DOHH2 (cell line): ENCODE data around the gene KLHL28.

Experiments
- EZH2phosphoT487 ChIP-seq: fragments of 200-600 bp; sonication (generic); IDR thresholded peaks from 2 replicates; pipeline ENCODE4 v1.6.1; 2017; ENCODE audit warnings: borderline replicate concordance, mild to moderate bottlenecking, antibody characterized with exemption, low read length, moderate library complexity, mixed read lengths
- TF ChIP-seq, protein P1 (sequence below): fragments of 200-600 bp; sonication (generic); IDR thresholded peaks from one replicate; pipeline ENCODE4 v1.5.1; 2014; ENCODE audit warnings: antibody characterized with exemption, mild to moderate bottlenecking, low read depth, low read length; ENCODE audit not compliant: poor library complexity, severe bottlenecking

DNA sequence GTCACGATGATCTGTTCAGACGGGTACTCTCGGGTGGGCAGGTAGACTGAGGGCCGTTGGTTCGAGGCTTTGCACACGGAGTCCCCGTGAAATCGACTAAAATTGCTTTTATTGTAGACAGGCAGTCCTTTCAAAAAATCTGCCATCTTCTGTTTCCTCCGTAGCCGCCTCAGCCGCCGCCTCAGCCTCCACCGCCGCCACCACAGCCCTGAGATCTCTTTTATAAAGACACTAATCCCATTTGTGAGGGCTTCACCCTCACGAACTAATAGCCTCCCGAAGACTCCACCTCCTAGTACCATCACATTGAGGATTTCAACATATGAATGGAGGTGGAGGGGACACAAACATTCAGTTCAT is 74.2 kb downstream of the KLHL28 start:
- TF ChIP-seq, protein P1, sequence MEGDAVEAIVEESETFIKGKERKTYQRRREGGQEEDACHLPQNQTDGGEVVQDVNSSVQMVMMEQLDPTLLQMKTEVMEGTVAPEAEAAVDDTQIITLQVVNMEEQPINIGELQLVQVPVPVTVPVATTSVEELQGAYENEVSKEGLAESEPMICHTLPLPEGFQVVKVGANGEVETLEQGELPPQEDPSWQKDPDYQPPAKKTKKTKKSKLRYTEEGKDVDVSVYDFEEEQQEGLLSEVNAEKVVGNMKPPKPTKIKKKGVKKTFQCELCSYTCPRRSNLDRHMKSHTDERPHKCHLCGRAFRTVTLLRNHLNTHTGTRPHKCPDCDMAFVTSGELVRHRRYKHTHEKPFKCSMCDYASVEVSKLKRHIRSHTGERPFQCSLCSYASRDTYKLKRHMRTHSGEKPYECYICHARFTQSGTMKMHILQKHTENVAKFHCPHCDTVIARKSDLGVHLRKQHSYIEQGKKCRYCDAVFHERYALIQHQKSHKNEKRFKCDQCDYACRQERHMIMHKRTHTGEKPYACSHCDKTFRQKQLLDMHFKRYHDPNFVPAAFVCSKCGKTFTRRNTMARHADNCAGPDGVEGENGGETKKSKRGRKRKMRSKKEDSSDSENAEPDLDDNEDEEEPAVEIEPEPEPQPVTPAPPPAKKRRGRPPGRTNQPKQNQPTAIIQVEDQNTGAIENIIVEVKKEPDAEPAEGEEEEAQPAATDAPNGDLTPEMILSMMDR = no peak
- no peak for TF ChIP-seq EZH2phosphoT487
